ENCODE data around the gene CASQ1. TPM values are rescaled to one million over a fixed set of nuclear protein-coding genes. Genes with fewer than 3 reads are reported as not detected.

The CASQ1 gene
- total RNA-seq, 6 experiments from 2014 or later, result 0.25 TPM; not detected in 5

DNA sequence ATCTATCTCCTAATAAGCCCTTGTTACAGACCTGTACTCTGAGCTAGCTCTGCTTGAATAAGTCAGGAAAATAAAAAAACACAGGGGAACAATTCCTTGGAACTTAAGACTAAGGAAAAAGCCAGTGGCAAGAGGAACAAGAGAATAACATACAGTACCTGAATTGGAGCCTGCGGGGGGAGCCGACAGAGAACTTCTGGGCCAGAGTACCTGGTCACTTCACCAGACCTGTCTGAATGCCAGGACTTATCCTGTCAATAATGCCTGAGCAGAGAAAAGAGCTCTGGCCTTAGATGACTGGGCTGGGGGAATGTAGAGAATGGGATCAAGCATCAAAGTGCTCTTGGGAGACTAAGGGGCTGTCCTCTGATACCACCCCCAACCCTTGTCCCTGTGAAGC lies 29.9 kb downstream of the CASQ1 start:
- H3K4me1 ChIP-seq, result peaks cover 0 to 18% (median 5%) of the 10 kb centered on the region in 4 donors

DNA sequence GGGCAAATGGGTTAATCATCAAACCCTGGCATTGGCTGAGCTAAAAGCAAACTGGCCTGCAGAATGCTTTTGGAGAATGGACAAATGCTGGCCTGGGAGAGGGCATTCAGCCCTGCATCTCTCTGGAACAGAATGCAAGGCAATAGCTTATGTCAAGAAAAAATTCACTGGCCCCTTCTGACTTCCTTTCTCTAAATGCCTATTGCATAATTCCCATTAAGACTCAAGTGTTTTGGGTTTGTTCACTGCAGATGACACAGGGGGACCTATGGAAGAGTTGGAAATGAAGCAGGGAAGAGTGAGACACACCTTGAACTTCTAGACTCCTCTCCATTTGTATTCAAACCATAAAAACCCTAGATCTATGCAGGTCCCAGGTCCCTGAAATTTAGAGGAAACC lies 30.7 kb downstream of the CASQ1 start:
- intact Hi-C loops (cut with DNase I), result no loop called here

More for the DNA sequence above, 29.9 kb downstream of the CASQ1 start:
- H3K4me3 ChIP-seq, result no peak overlapping the region
- intact Hi-C loops (cut with DNase I), result no loop called here
- peaks cover 0 to 96% (median 49%) of the 10 kb centered on the region in 4 donors for H3K36me3 ChIP-seq
- no peaks in the 10 kb centered on the region for H3K9me3 ChIP-seq
- 80% methylated on average over 2 of the region's 2 CpGs for WGBS (ENCODE audit: insufficient coverage, low coverage, low lambda C conversion rate, missing lambda C conversion rate)
- DNase-seq, result no peak
- no peak for ATAC-seq
- no peak for TF ChIP-seq POLR2A (IDR thresholded peaks at IDR 0.05)
- TF ChIP-seq, protein P1, sequence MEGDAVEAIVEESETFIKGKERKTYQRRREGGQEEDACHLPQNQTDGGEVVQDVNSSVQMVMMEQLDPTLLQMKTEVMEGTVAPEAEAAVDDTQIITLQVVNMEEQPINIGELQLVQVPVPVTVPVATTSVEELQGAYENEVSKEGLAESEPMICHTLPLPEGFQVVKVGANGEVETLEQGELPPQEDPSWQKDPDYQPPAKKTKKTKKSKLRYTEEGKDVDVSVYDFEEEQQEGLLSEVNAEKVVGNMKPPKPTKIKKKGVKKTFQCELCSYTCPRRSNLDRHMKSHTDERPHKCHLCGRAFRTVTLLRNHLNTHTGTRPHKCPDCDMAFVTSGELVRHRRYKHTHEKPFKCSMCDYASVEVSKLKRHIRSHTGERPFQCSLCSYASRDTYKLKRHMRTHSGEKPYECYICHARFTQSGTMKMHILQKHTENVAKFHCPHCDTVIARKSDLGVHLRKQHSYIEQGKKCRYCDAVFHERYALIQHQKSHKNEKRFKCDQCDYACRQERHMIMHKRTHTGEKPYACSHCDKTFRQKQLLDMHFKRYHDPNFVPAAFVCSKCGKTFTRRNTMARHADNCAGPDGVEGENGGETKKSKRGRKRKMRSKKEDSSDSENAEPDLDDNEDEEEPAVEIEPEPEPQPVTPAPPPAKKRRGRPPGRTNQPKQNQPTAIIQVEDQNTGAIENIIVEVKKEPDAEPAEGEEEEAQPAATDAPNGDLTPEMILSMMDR (IDR thresholded peaks at IDR 0.05), result no peak
- H3K27me3 ChIP-seq, result no peaks in the 10 kb centered on the region
- H3K27ac ChIP-seq, result no peak overlapping the region

DNA sequence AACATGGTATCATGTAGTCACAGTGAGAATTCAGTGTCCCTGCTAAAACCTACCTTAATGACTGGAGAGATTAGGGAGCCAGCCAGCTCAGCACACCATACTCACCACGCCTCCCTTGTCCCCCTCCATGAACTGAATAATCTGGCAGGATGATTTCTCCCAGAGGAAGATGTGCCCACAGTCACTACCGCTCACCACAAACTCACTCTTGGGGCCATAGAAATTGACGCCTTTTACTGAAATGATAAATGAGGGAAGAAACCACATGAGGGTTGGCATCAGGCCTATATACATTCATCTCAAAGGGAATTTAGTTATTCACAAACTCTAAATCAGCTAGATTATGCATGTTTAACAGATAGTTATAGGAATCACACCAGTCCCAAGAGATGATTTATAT lies 32.2 kb downstream of the CASQ1 start:
- Histone ChIP-seq H3K9me3 (no peaks in the 10 kb centered on the region), H3K36me3 (peaks cover 0 to 97% (median 49%) of the 10 kb centered on the region in 4 donors), H3K27me3 (no peaks in the 10 kb centered on the region), H3K4me1 (peaks cover 0 to 18% (median 5%) of the 10 kb centered on the region in 4 donors), H3K27ac (no peak overlapping the region), H3K4me3 (no peak overlapping the region)
- DNase-seq (no peak), ATAC-seq (no peak)
- no peak for TF ChIP-seq POLR2A (IDR thresholded peaks at IDR 0.05)
- TF ChIP-seq, protein P1 (IDR thresholded peaks at IDR 0.05), result no peak
- 100% methylated on average over 3 of the region's 3 CpGs for WGBS (ENCODE audit: insufficient coverage, low coverage, low lambda C conversion rate, missing lambda C conversion rate)
- intact Hi-C loops (cut with DNase I), result no loop called here

More for the DNA sequence above, 30.7 kb downstream of the CASQ1 start:
- DNase-seq, result no peak
- no peak for TF ChIP-seq POLR2A (IDR thresholded peaks at IDR 0.05)
- TF ChIP-seq, protein P1 (IDR thresholded peaks at IDR 0.05), result no peak
- Histone ChIP-seq H3K4me3 (no peak overlapping the region), H3K4me1 (peaks cover 0 to 18% (median 5%) of the 10 kb centered on the region in 4 donors), H3K9me3 (no peaks in the 10 kb centered on the region), H3K36me3 (peaks cover 0 to 96% (median 51%) of the 10 kb centered on the region in 4 donors), H3K27ac (no peak overlapping the region), H3K27me3 (no peaks in the 10 kb centered on the region)
- no peak for ATAC-seq

DNA sequence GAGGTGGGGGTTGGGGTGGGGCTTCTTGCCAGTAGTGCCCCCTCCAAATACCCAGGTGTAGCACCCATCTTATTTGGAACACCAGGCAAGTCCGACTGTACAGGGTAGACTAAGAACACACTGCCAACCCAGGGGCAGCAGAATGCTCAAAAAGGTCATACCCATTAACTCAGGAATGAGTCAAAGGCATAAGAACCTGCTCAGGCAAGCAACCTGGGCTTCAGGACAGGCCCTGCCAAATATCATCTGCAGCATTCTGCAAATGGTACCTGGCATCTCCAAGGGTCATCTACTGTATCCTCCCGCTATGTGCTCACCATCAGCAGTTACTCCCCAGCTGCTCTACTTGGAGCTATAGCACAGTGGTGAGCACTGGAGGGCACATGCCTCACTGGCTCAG lies 34.2 kb downstream of the CASQ1 start:
- ATAC-seq (peak in 1 of 4 donors; percentile 40), DNase-seq (no peak)
- no peaks in the 10 kb centered on the region for H3K27me3 ChIP-seq
- no peak overlapping the region for H3K4me3 ChIP-seq
- peaks cover 0 to 97% (median 53%) of the 10 kb centered on the region in 4 donors for H3K36me3 ChIP-seq
- H3K4me1 ChIP-seq, result peaks cover 0 to 11% (median 0%) of the 10 kb centered on the region in 4 donors
- 72% methylated on average over 2 of the region's 2 CpGs for WGBS (ENCODE audit: insufficient coverage, low coverage, low lambda C conversion rate, missing lambda C conversion rate)
- intact Hi-C loops (cut with DNase I), result no loop called here
- no peak for TF ChIP-seq POLR2A (IDR thresholded peaks at IDR 0.05)
- TF ChIP-seq, protein P1 (IDR thresholded peaks at IDR 0.05), result no peak
- no peaks in the 10 kb centered on the region for H3K9me3 ChIP-seq
- no peak overlapping the region for H3K27ac ChIP-seq

DNA sequence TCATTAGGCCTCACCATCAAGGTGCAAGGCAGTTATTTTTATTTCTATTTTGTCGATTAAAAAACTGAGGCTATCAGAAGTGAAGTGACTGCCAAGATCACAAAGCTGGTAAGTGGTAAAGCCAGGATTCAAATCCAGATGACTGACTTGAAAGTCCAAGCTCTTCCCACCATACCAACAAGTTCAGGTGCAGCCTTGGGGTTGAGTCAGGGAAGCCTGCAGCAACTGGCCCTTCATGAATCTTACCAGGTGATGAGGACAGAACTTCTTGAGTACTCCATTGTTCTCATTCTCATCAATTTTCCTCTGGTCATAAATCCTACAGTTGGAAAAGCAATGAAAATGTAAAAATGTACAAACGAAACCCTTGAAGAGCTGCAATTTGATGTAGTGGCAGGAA lies 35.0 kb downstream of the CASQ1 start:
- 83% methylated on average over 2 of the region's 2 CpGs for WGBS (ENCODE audit: insufficient coverage, low coverage, low lambda C conversion rate, missing lambda C conversion rate)
- intact Hi-C loops (cut with DNase I), result no loop called here
- H3K4me1 ChIP-seq, result peaks cover 0 to 11% (median 0%) of the 10 kb centered on the region in 4 donors
- peaks cover 0 to 100% (median 55%) of the 10 kb centered on the region in 4 donors for H3K36me3 ChIP-seq
- no peak for DNase-seq
- H3K27ac ChIP-seq, result no peak overlapping the region
- H3K27me3 ChIP-seq, result no peaks in the 10 kb centered on the region
- TF ChIP-seq POLR2A (IDR thresholded peaks at IDR 0.05), result no peak
- TF ChIP-seq, protein P1 (IDR thresholded peaks at IDR 0.05), result no peak
- H3K4me3 ChIP-seq, result no peak overlapping the region
- ATAC-seq, result no peak
- H3K9me3 ChIP-seq, result no peaks in the 10 kb centered on the region

Data from right lobe of liver (tissue), 6 donors.